OCI-LY1 (cell line): ENCODE results near the gene CTIF.

Source experiments
- CTCF ChIP-seq: fragments of 200-600 bp; sonication (generic), shearing (Covaris generic); IDR thresholded peaks from 2 replicates; pipeline ENCODE4 v1.5.1; 2017; ENCODE audit warnings: mild to moderate bottlenecking, antibody characterized with exemption, low read length, moderate library complexity, mixed read lengths
- EZH2 ChIP-seq: fragments of 200-600 bp; sonication (generic), shearing (Covaris generic); IDR thresholded peaks from 2 replicates; pipeline ENCODE4 v1.8.0; 2017; ENCODE audit warnings: borderline replicate concordance, mixed run types, mild to moderate bottlenecking, antibody characterized with exemption, low read length, moderate library complexity, mixed read lengths

GRCh38 chr18:48558248-48558647 is 19.4 kb downstream of the CTIF start:
- TF ChIP-seq CTCF = no peak
- TF ChIP-seq EZH2 = no peak
